Osteocyte (in vitro differentiated cells): ENCODE measurements around the gene CASZ1. TPM values are rescaled to one million over a fixed set of nuclear protein-coding genes. Genes with fewer than 3 reads are reported as not detected.

Experiments
- DNase-seq: peaks from one replicate; pipeline ENCODE4 v3.0.0; 2021; ENCODE audit warnings: mixed read lengths; ENCODE audit not compliant: unreplicated experiment; ENCODE audit errors: extremely low spot score
- H3K27ac Mint-ChIP-seq: one replicate; pipeline ENCODE4 v1.8.0; 2021; ENCODE audit warnings: mild to moderate bottlenecking, mixed read lengths; ENCODE audit not compliant: unreplicated experiment
- H3K27me3 Mint-ChIP-seq: one replicate; pipeline ENCODE4 v1.8.0; 2021; ENCODE audit warnings: mixed read lengths; ENCODE audit not compliant: unreplicated experiment
- H3K36me3 Mint-ChIP-seq: one replicate; pipeline ENCODE4 v1.8.0; 2021; ENCODE audit warnings: mixed read lengths; ENCODE audit not compliant: unreplicated experiment
- H3K4me1 Mint-ChIP-seq: one replicate; pipeline ENCODE4 v1.8.0; 2021; ENCODE audit warnings: mixed read lengths; ENCODE audit not compliant: unreplicated experiment
- H3K4me3 Mint-ChIP-seq: one replicate; pipeline ENCODE4 v1.8.0; 2021; ENCODE audit warnings: mild to moderate bottlenecking, moderate library complexity, mixed read lengths; ENCODE audit not compliant: unreplicated experiment
- H3K9me3 Mint-ChIP-seq: one replicate; pipeline ENCODE4 v1.8.0; 2021; ENCODE audit warnings: mixed read lengths; ENCODE audit not compliant: unreplicated experiment
- CTCF ChIP-seq: fragments of 200-600 bp; sonication (generic); IDR thresholded peaks from 2 replicates; pipeline ENCODE4 v1.5.0; 2021; ENCODE audit warnings: antibody characterized with exemption, mild to moderate bottlenecking, moderate library complexity
- total RNA-seq: library from RNA; stranded (reverse); gene quantifications from 2 replicates; pipeline ENCODE4 v1.2.1, GENCODE V29; 2021

CASZ1 gene
- total RNA-seq, 1 donor from 2014 or later = 1.2 TPM

- no peak for TF ChIP-seq CTCF
- H3K4me1 Mint-ChIP-seq = peaks cover 4% of the 10 kb centered on the region
- H3K27me3 Mint-ChIP-seq = no peaks in the 10 kb centered on the region
- no peaks in the 10 kb centered on the region for H3K9me3 Mint-ChIP-seq
- H3K27ac Mint-ChIP-seq = no peak overlapping the region
- H3K4me3 Mint-ChIP-seq = no peak overlapping the region
- DNase-seq = no peak
- H3K36me3 Mint-ChIP-seq = no peaks in the 10 kb centered on the region
These were observed 39.6 kb downstream of the CASZ1 start for GRCh38 chr1:10756842-10757241.

GRCh38 chr1:10755970-10756521 lies 40.4 kb downstream of the CASZ1 start:
- Mint-ChIP-seq H3K4me3 (no peak overlapping the region), H3K9me3 (no peaks in the 10 kb centered on the region), H3K4me1 (peaks cover 2% of the 10 kb centered on the region), H3K36me3 (no peaks in the 10 kb centered on the region), H3K27ac (no peak overlapping the region), H3K27me3 (no peaks in the 10 kb centered on the region)
- no peak for DNase-seq
- no peak for TF ChIP-seq CTCF

GRCh38 chr1:10754568-10755329 lies 41.7 kb downstream of the CASZ1 start:
- no peak for DNase-seq
- Mint-ChIP-seq H3K4me1 (peaks cover 2% of the 10 kb centered on the region), H3K27me3 (no peaks in the 10 kb centered on the region), H3K27ac (no peak overlapping the region), H3K9me3 (no peaks in the 10 kb centered on the region), H3K36me3 (no peaks in the 10 kb centered on the region), H3K4me3 (no peak overlapping the region)
- TF ChIP-seq CTCF = no peak

DNA sequence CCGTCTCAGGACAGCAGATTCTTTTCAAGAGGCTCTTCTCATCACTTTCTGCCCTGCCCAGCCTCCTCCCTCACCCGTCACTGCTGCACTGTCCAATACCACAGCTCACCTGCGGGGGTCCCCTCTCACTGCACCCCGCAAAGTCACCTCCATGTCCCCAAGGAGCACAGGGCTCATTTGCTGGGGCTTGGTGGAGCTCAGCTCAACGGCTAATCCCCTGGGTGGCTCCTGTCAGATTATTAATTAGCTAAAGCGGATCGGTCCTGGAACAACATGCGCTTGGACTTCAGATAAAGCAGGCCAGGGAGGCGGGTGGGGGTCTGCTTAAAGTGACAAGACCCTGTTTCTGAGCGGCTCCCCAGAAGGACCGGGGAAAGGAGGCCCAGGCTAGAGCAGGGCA lies 43.1 kb downstream of the CASZ1 start:
- H3K4me1 Mint-ChIP-seq = peaks cover 2% of the 10 kb centered on the region
- no peak for TF ChIP-seq CTCF
- no peaks in the 10 kb centered on the region for H3K27me3 Mint-ChIP-seq
- H3K9me3 Mint-ChIP-seq = no peaks in the 10 kb centered on the region
- no peak overlapping the region for H3K27ac Mint-ChIP-seq
- H3K36me3 Mint-ChIP-seq = no peaks in the 10 kb centered on the region
- no peak overlapping the region for H3K4me3 Mint-ChIP-seq
- DNase-seq = no peak

DNA sequence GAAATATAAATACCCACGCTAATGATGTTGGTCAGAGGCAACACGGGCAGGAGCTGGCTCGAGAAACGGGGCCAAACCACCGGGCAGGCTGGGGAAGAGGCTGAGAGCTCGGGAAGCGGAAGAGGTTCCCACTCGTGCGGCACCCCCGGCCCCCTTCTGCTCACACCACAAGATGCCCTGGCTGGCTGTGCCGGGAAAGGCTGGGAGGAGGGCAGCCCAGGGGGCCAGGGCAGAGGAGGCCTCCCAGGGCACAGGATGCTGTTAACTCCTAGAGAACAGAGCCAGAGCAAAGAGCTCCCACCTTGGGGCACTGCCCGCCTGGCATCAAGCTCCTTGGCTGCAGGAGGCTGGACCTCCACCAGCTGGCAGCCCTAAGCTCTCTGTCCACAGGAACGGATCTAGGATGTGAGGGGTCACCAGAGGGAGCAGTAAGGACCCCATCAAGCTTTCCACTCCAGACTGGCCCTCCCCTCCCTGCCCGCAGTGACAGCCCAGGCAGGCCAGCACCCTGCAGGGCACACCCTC lies 44.8 kb downstream of the CASZ1 start:
- no peaks in the 10 kb centered on the region for H3K27me3 Mint-ChIP-seq
- no peaks in the 10 kb centered on the region for H3K9me3 Mint-ChIP-seq
- no peaks in the 10 kb centered on the region for H3K36me3 Mint-ChIP-seq
- H3K4me3 Mint-ChIP-seq = no peak overlapping the region
- no peak overlapping the region for H3K27ac Mint-ChIP-seq
- TF ChIP-seq CTCF = no peak
- H3K4me1 Mint-ChIP-seq = peaks cover under 1% of the 10 kb centered on the region
- DNase-seq = no peak
